Measurements from ENCODE around the gene MED20.

Gene MED20

DNA sequence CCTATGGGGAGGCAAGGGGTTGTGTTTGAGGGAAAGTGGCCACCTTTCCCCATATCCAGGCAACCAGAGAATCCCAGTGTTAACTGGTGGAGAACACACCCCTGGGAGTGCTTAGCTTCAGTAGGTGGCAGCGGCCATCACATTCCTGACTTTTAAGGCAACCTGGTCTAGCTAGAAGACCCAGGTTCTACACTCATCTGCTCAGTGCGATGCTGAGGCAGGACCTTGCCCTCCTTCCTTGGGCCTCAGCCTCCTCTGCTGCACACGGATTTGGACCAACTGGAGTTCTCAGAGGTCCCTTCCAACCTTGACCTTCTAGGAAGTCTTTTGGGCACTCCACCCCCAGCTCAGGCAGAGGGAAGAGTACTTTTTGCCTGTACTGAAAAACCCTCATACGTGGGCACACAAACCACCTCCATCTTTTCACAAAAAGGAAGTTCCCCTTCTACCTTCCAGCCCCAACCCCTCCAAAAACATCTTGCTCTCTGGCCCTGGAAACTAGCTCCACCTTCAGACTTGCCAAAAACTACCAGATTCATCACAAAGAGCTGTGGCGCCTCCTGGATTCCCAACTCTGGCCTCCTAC, 17.7 kb upstream of the MED20 start:
- Histone ChIP-seq H2BK5ac (ENCODE audit: low read length) (no peak overlapping the region), H3K4me1 (ENCODE audit: control insufficient read depth, low read depth, low read length) (peaks cover 18% of the 10 kb centered on the region), H3K23ac (ENCODE audit: low read length) (peak overlapping the region; percentile 1), H4K5ac (ENCODE audit: low read length) (no peak overlapping the region), H3K9ac (ENCODE audit: low read length) (peak overlapping the region; percentile 0), H2BK120ac (ENCODE audit: low read depth, low read length) (no peak overlapping the region), H3K4me3 (ENCODE audit: low read length) (no peak overlapping the region), H3K27ac (ENCODE audit: low read depth, low read length) (peak overlapping the region; percentile 18), H3K36me3 (ENCODE audit: control insufficient read depth, insufficient read depth, low read length) (peaks cover 2% of the 10 kb centered on the region), H3K56ac (ENCODE audit: low read length) (peak overlapping the region; percentile 2), H3K79me2 (ENCODE audit: control insufficient read depth, insufficient read depth, low read length) (no peaks in the 10 kb centered on the region), H3K27me3 (ENCODE audit: insufficient read depth, low read length, poor library complexity) (no peaks in the 10 kb centered on the region), H3K4me2 (ENCODE audit: low read length) (no peak overlapping the region), H3K4ac (ENCODE audit: low read depth, low read length) (peak overlapping the region; percentile 63), H2AK5ac (ENCODE audit: low read length) (no peak overlapping the region), H3K79me1 (ENCODE audit: low read length) (peaks cover 6% of the 10 kb centered on the region), H2BK15ac (replicated peaks; ENCODE audit: low read depth) (no peak overlapping the region), H3K18ac (ENCODE audit: low read length) (peak overlapping the region; percentile 1), H4K8ac (ENCODE audit: low read depth, low read length) (no peak overlapping the region)
- DNase-seq: no peak
- WGBS (ENCODE audit: extremely low coverage, insufficient coverage, low lambda C conversion rate): no CpG with 5 or more reads among the region's 5 CpGs

DNA sequence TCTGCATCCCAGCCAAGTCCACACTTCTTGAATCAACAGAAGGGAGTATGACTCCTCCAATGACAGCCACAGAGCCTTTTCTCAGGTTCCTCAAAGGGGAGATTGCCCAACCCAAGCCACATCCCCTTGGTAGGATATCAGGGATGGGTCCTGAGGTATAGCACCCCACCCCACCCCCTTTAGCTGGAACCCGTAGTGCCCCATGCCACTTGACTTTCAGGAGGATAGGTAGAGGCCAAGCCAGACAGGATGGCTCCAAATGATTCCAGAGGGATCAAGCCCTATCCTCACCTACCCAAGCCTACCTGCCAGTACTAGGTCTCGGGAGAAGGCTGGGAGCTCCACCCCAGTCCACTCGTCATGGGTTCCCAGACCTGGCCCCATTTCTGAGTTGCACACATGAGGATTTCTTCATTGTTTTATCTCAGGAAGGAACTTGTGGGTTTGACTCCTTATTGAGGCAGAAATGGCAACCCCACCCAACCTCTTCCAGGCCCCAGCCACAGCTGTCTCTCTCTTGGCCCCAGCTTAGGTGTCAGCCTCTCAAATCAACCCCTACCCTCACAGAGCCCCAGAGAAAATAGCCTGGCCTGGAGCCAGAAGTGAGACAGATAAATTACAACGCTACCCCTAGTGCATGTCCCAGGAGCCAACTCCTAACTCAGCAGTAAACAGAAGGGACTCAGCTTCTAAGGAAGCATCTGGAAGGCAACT, 17.1 kb upstream of the MED20 start:
- no CpG with 5 or more reads among the region's 4 CpGs for WGBS (ENCODE audit: extremely low coverage, insufficient coverage, low lambda C conversion rate)
- H3K4me2 ChIP-seq (ENCODE audit: low read length): no peak overlapping the region
- DNase-seq: no peak
- H3K56ac ChIP-seq (ENCODE audit: low read length): peak overlapping the region; percentile 2
- H3K18ac ChIP-seq (ENCODE audit: low read length): no peak overlapping the region
- no peak overlapping the region for H2BK5ac ChIP-seq (ENCODE audit: low read length)
- H4K5ac ChIP-seq (ENCODE audit: low read length): no peak overlapping the region
- peaks cover 6% of the 10 kb centered on the region for H3K79me1 ChIP-seq (ENCODE audit: low read length)
- no peak overlapping the region for H2BK120ac ChIP-seq (ENCODE audit: low read depth, low read length)
- H3K27me3 ChIP-seq (ENCODE audit: insufficient read depth, low read length, poor library complexity): no peaks in the 10 kb centered on the region
- no peak overlapping the region for H3K27ac ChIP-seq (ENCODE audit: low read depth, low read length)
- no peak overlapping the region for H3K4ac ChIP-seq (ENCODE audit: low read depth, low read length)
- peak overlapping the region; percentile 1 for H3K23ac ChIP-seq (ENCODE audit: low read length)
- H2AK5ac ChIP-seq (ENCODE audit: low read length): no peak overlapping the region
- H3K9ac ChIP-seq (ENCODE audit: low read length): no peak overlapping the region
- H2BK15ac ChIP-seq (replicated peaks; ENCODE audit: low read depth): no peak overlapping the region
- no peak overlapping the region for H4K8ac ChIP-seq (ENCODE audit: low read depth, low read length)
- peaks cover 18% of the 10 kb centered on the region for H3K4me1 ChIP-seq (ENCODE audit: control insufficient read depth, low read depth, low read length)
- H3K79me2 ChIP-seq (ENCODE audit: control insufficient read depth, insufficient read depth, low read length): no peaks in the 10 kb centered on the region
- peaks cover 2% of the 10 kb centered on the region for H3K36me3 ChIP-seq (ENCODE audit: control insufficient read depth, insufficient read depth, low read length)
- H3K4me3 ChIP-seq (ENCODE audit: low read length): no peak overlapping the region

GRCh38 chr6:41937472-41937860, 16.5 kb upstream of the MED20 start:
- no peak overlapping the region for H2BK120ac ChIP-seq (ENCODE audit: low read depth, low read length)
- no peak overlapping the region for H3K23ac ChIP-seq (ENCODE audit: low read length)
- no peak overlapping the region for H3K18ac ChIP-seq (ENCODE audit: low read length)
- H3K4me1 ChIP-seq (ENCODE audit: control insufficient read depth, low read depth, low read length): peaks cover 18% of the 10 kb centered on the region
- no peaks in the 10 kb centered on the region for H3K79me2 ChIP-seq (ENCODE audit: control insufficient read depth, insufficient read depth, low read length)
- peaks cover 6% of the 10 kb centered on the region for H3K79me1 ChIP-seq (ENCODE audit: low read length)
- H3K27ac ChIP-seq (ENCODE audit: low read depth, low read length): no peak overlapping the region
- H4K8ac ChIP-seq (ENCODE audit: low read depth, low read length): no peak overlapping the region
- no peak overlapping the region for H2AK5ac ChIP-seq (ENCODE audit: low read length)
- H2BK5ac ChIP-seq (ENCODE audit: low read length): no peak overlapping the region
- H3K4me2 ChIP-seq (ENCODE audit: low read length): no peak overlapping the region
- DNase-seq: no peak
- no peak overlapping the region for H3K9ac ChIP-seq (ENCODE audit: low read length)
- peaks cover 4% of the 10 kb centered on the region for H3K36me3 ChIP-seq (ENCODE audit: control insufficient read depth, insufficient read depth, low read length)
- H3K56ac ChIP-seq (ENCODE audit: low read length): no peak overlapping the region
- WGBS (ENCODE audit: extremely low coverage, insufficient coverage, low lambda C conversion rate): no CpG with 5 or more reads among the region's 2 CpGs
- H4K5ac ChIP-seq (ENCODE audit: low read length): no peak overlapping the region
- no peak overlapping the region for H3K4ac ChIP-seq (ENCODE audit: low read depth, low read length)
- no peak overlapping the region for H3K4me3 ChIP-seq (ENCODE audit: low read length)
- H3K27me3 ChIP-seq (ENCODE audit: insufficient read depth, low read length, poor library complexity): no peaks in the 10 kb centered on the region
- H2BK15ac ChIP-seq (replicated peaks; ENCODE audit: low read depth): no peak overlapping the region

DNA sequence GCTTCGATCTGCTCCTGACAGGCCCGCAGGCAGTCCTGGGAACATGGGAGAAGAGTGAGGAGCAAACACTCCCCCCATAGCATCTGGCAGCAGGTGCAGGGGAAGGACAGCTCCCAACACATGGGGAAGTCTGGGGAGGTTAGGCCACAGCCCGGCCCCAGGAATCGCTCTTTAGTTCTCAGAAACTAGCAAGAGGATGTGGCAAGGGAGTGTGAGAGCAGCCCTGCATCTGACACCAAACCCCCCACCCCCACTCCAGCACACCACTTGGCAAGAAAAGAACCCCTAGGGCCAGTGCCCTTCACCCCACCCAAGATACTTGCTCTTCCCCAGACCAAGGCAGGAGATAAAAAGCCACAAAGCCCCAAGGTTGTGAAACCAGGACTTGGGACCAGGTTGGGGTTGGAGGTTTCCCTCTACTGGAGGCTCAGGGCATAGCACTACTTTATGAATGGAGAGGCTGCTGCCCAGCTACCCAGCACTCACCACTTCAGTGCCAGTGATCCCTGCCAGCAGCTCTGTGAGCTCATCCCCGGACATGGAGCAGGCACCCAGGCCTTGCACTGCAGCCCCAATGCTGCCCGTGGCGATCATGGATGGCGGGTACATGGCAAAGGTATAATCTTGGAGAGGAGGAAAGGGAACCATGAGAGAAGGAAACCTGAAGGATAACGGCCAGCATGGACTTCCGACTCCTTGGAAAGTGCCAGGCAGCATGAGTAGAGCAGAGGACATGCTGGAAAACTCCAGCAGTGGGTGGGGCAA, 15.3 kb upstream of the MED20 start:
- H3K4me2 ChIP-seq (ENCODE audit: low read length): no peak overlapping the region
- no peak overlapping the region for H2BK5ac ChIP-seq (ENCODE audit: low read length)
- peaks cover 11% of the 10 kb centered on the region for H3K36me3 ChIP-seq (ENCODE audit: control insufficient read depth, insufficient read depth, low read length)
- H3K79me1 ChIP-seq (ENCODE audit: low read length): peaks cover 6% of the 10 kb centered on the region
- peaks cover 16% of the 10 kb centered on the region for H3K4me1 ChIP-seq (ENCODE audit: control insufficient read depth, low read depth, low read length)
- WGBS (ENCODE audit: extremely low coverage, insufficient coverage, low lambda C conversion rate): no CpG with 5 or more reads among the region's 10 CpGs
- H2BK15ac ChIP-seq (replicated peaks; ENCODE audit: low read depth): no peak overlapping the region
- no peak overlapping the region for H3K56ac ChIP-seq (ENCODE audit: low read length)
- no peaks in the 10 kb centered on the region for H3K79me2 ChIP-seq (ENCODE audit: control insufficient read depth, insufficient read depth, low read length)
- no peak overlapping the region for H3K27ac ChIP-seq (ENCODE audit: low read depth, low read length)
- H4K8ac ChIP-seq (ENCODE audit: low read depth, low read length): no peak overlapping the region
- H4K5ac ChIP-seq (ENCODE audit: low read length): no peak overlapping the region
- H3K4me3 ChIP-seq (ENCODE audit: low read length): no peak overlapping the region
- no peak overlapping the region for H3K18ac ChIP-seq (ENCODE audit: low read length)
- H3K27me3 ChIP-seq (ENCODE audit: insufficient read depth, low read length, poor library complexity): no peaks in the 10 kb centered on the region
- no peak overlapping the region for H2AK5ac ChIP-seq (ENCODE audit: low read length)
- no peak overlapping the region for H2BK120ac ChIP-seq (ENCODE audit: low read depth, low read length)
- DNase-seq: peak; percentile 89
- H3K23ac ChIP-seq (ENCODE audit: low read length): no peak overlapping the region
- H3K9ac ChIP-seq (ENCODE audit: low read length): no peak overlapping the region
- H3K4ac ChIP-seq (ENCODE audit: low read depth, low read length): no peak overlapping the region

GRCh38 chr6:41935685-41936072, 14.7 kb upstream of the MED20 start:
- Histone ChIP-seq H3K18ac (ENCODE audit: low read length) (no peak overlapping the region), H3K56ac (ENCODE audit: low read length) (no peak overlapping the region), H3K9ac (ENCODE audit: low read length) (no peak overlapping the region), H3K4me1 (ENCODE audit: control insufficient read depth, low read depth, low read length) (peaks cover 16% of the 10 kb centered on the region), H3K36me3 (ENCODE audit: control insufficient read depth, insufficient read depth, low read length) (peaks cover 11% of the 10 kb centered on the region), H3K4me3 (ENCODE audit: low read length) (no peak overlapping the region), H3K4me2 (ENCODE audit: low read length) (no peak overlapping the region), H2BK120ac (ENCODE audit: low read depth, low read length) (no peak overlapping the region), H4K5ac (ENCODE audit: low read length) (no peak overlapping the region), H3K79me1 (ENCODE audit: low read length) (peaks cover 6% of the 10 kb centered on the region), H3K27me3 (ENCODE audit: insufficient read depth, low read length, poor library complexity) (no peaks in the 10 kb centered on the region), H3K4ac (ENCODE audit: low read depth, low read length) (no peak overlapping the region), H3K23ac (ENCODE audit: low read length) (no peak overlapping the region), H2BK5ac (ENCODE audit: low read length) (no peak overlapping the region), H4K8ac (ENCODE audit: low read depth, low read length) (no peak overlapping the region), H2BK15ac (replicated peaks; ENCODE audit: low read depth) (no peak overlapping the region), H3K79me2 (ENCODE audit: control insufficient read depth, insufficient read depth, low read length) (no peaks in the 10 kb centered on the region), H3K27ac (ENCODE audit: low read depth, low read length) (no peak overlapping the region), H2AK5ac (ENCODE audit: low read length) (no peak overlapping the region)
- no peak for DNase-seq
- WGBS (ENCODE audit: extremely low coverage, insufficient coverage, low lambda C conversion rate): no CpG with 5 or more reads among the region's 8 CpGs
